Fibroblast of villous mesenchyme (primary cell): ENCODE results near the gene ENAH. TPM values are rescaled to one million over a fixed set of nuclear protein-coding genes. Genes with fewer than 3 reads are reported as not detected.

Experiments
- DNase-seq: peaks from one replicate; pipeline ENCODE4 v3.0.0-alpha.2; 2010; ENCODE audit warnings: low read depth
- H3K4me3 ChIP-seq: 2 replicates; pipeline ENCODE4 v1.5.1; 2011; ENCODE audit warnings: low read depth, mild to moderate bottlenecking, low read length
- total RNA-seq: library from RNA; depleted of rRNA; stranded (reverse); fragments of >200 nt; gene quantifications from 2 replicates; pipeline ENCODE4 v1.2.3, GENCODE V29; 2012
- TF ChIP-seq, protein P1 (sequence below): IDR thresholded peaks from 2 replicates; pipeline ENCODE4 v1.5.1; 2012; ENCODE audit warnings: low read depth, mild to moderate bottlenecking, low read length; ENCODE audit not compliant: insufficient read depth

ENAH gene
- total RNA-seq, 1 donor: 135 TPM

DNA sequence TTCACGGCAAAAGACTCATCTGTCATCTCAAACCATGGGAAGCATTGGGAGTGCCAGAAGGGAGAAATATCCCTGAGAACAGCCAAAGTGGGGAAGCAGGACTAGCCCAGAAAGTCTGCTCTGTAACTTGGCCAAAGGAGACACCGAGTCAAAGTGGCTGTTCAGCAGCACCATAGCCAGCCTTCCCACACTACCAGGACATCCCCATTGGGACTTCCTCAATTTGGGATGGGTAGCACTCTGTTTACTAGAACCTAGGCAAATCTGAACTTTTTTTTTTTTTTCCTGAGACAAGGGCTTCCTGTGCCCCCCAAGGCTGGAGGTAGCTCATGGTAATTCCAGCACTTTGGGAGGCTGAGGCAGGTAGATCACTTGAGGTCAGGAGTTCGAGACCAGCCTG, 93.0 kb downstream of the ENAH start:
- DNase-seq: no peak
- TF ChIP-seq, protein P1, sequence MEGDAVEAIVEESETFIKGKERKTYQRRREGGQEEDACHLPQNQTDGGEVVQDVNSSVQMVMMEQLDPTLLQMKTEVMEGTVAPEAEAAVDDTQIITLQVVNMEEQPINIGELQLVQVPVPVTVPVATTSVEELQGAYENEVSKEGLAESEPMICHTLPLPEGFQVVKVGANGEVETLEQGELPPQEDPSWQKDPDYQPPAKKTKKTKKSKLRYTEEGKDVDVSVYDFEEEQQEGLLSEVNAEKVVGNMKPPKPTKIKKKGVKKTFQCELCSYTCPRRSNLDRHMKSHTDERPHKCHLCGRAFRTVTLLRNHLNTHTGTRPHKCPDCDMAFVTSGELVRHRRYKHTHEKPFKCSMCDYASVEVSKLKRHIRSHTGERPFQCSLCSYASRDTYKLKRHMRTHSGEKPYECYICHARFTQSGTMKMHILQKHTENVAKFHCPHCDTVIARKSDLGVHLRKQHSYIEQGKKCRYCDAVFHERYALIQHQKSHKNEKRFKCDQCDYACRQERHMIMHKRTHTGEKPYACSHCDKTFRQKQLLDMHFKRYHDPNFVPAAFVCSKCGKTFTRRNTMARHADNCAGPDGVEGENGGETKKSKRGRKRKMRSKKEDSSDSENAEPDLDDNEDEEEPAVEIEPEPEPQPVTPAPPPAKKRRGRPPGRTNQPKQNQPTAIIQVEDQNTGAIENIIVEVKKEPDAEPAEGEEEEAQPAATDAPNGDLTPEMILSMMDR: no peak
- no peak overlapping the region for H3K4me3 ChIP-seq

DNA sequence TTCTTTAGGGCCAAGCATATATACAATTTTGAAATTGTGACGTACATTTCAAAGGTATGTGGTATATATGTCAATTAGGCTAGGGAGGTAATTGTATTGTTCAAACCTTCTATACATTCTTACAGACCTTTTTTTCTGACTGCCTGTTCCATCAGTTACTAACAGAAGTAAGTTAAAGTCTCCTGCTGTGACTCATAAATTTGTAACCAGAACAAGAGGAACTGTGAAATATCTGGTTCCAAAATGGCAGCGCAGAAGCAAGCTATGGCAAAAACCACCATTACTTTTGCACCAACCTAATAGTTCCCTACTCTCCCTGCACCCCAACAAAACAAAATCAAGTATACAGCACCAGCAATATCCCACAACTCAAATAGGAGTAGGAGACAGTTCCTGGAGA, 93.6 kb downstream of the ENAH start:
- TF ChIP-seq, protein P1: no peak
- no peak overlapping the region for H3K4me3 ChIP-seq
- no peak for DNase-seq

DNA sequence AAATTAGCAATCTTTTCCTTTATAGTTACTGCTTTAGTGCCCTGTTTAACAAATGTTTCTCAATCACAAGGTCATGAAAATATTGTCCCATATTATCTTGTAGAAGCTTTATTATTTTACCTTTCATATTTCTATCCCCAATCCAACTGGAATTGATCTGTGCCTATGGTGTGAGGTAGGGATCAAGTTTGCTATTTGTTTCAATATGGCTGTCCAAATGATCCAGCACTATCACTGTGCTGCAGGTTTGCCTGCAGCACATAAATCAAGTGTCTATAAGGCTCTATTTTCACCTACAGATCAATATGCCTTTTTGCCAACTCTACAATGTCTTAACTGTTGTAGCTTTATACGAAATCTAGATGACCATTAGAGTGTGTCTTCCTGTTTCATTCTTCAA, 96.2 kb downstream of the ENAH start:
- TF ChIP-seq, protein P1: no peak
- DNase-seq: no peak
- no peak overlapping the region for H3K4me3 ChIP-seq

DNA sequence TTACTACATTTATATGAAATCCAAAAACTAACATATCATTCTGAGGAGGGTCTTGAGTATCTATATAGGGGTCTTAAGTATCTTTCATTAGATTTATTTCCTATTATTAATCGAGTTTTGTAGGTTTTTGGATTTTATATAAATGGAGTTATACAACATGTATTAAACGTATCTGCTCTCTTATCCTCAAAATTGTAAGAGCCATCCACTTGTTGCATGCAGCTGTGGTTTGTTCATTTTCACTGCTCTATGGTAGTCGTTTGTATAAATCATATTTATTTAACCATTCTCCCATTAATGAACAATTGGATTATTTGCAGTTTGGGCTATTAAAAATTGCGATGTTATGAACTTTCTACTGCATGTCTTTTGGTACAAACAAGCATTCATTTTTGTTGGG, 97.1 kb downstream of the ENAH start:
- TF ChIP-seq, protein P1: no peak

DNA sequence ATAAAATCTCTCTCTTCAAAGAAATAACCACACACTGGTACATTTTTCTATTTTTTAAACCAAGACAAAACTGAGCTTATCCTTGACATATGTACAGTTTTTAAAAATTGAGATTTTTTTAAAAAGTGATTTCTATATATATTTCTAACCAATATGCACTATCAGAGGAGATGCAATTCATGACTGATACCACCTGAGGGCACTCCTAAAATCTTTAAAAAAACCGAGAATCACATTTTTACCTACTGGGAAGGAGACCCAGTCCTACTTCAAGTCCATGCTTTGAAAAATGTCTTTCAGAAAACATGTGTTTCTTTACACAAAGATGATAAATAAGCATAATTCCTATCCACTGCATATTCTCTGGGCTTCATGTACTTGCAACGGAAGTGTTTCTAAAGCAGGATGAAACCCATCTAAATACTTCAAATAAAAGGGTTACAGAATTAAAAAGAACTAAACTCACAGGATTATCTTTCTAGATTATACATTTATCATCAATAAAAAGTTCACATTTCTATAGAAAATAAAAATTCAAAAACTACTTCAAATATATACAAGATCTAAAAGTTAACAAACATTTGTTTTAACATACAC, 98.6 kb downstream of the ENAH start:
- peak; percentile 56 for DNase-seq

More for the DNA sequence above, 97.1 kb downstream of the ENAH start:
- H3K4me3 ChIP-seq: no peak overlapping the region
- no peak for DNase-seq

DNA sequence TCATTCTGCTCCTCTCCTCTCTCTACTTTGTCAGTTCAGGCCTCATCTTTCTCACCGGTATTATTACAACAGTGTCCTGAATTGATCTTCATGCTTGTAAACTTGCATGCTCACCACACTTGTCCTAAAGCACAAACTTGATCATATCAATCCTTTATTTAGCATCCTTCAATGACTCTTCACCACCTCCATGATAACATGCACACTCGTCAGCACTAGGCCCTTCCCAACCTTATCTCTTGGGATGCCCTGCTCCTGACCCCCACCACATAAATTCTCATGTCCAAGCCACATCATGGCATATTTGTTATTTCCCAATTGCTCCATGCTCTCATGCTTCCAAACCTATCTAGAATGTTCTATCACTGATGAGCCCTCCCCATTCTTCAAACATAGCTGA, 103.1 kb downstream of the ENAH start:
- TF ChIP-seq, protein P1: no peak
- H3K4me3 ChIP-seq: no peak overlapping the region
- no peak for DNase-seq

More for the DNA sequence above, 98.6 kb downstream of the ENAH start:
- no peak overlapping the region for H3K4me3 ChIP-seq
- TF ChIP-seq, protein P1: peak; percentile 58
